Lung microvascular endothelial cell (primary cell): ENCODE results near the gene IL7R. TPM values are rescaled to one million over a fixed set of nuclear protein-coding genes. Genes with fewer than 3 reads are reported as not detected.
"Not testable (repeated sequence)": the region's sequence is repeated elsewhere in the genome, so short reads cannot be mapped to it uniquely, and the experiment has no call there.

Experiments
- DNase-seq, 2 donors: peaks; one replicate each; pipeline versions ENCODE4 v3.0.0 to v3.0.0-alpha.2; 2010; ENCODE audit warnings: low read depth in 2 of 2
- total RNA-seq: library from RNA; depleted of rRNA; stranded (reverse); fragments of >200 nt; gene quantifications from 2 replicates; pipeline ENCODE4 v1.2.1, GENCODE V29; 2014

The IL7R gene
- total RNA-seq, 1 donor from 2014 or later: under 0.01 TPM

GRCh38 chr5:35838370-35839042 is 18.2 kb upstream of the IL7R start:
- DNase-seq: no peak

- DNase-seq: no peak
These were observed 13.8 kb upstream of the IL7R start for GRCh38 chr5:35842856-35843255.

- not testable (repeated sequence) for DNase-seq
These were observed 11.2 kb upstream of the IL7R start for GRCh38 chr5:35845508-35845907.

- DNase-seq: no peak
These were observed 9.2 kb upstream of the IL7R start for GRCh38 chr5:35847491-35847890.

GRCh38 chr5:35847961-35848360 is 8.7 kb upstream of the IL7R start:
- DNase-seq: no peak

- DNase-seq: no peak
These were observed 6.8 kb upstream of the IL7R start for GRCh38 chr5:35849860-35850259.

GRCh38 chr5:35850967-35851680 is 5.6 kb upstream of the IL7R start:
- peak in 1 of 2 donors; percentile 42 for DNase-seq

- DNase-seq: peak in 1 of 2 donors; percentile 49
These were observed 4.5 kb upstream of the IL7R start for GRCh38 chr5:35852084-35852734.

- no peak for DNase-seq
These were observed 3.9 kb upstream of the IL7R start for GRCh38 chr5:35852773-35853172.

- no peak for DNase-seq
These were observed 3.1 kb upstream of the IL7R start for GRCh38 chr5:35853631-35854030.

- no peak for DNase-seq
These were observed 2.4 kb upstream of the IL7R start for GRCh38 chr5:35854248-35854647.

- DNase-seq: no peak
These were observed 1.5 kb upstream of the IL7R start for GRCh38 chr5:35855187-35855586.

GRCh38 chr5:35856186-35856764 is 416 bp upstream of the IL7R start:
- not testable (repeated sequence) for DNase-seq

GRCh38 chr5:35857606-35858205 is 1.0 kb downstream of the IL7R start:
- DNase-seq: peak; percentile 71 to 90

GRCh38 chr5:35859101-35859661 is 2.5 kb downstream of the IL7R start:
- peak; percentile 15 to 54 for DNase-seq

- DNase-seq: no peak
These were observed 4.0 kb downstream of the IL7R start for GRCh38 chr5:35860686-35861085.

GRCh38 chr5:35861718-35862117 is 5.0 kb downstream of the IL7R start:
- DNase-seq: peak in 1 of 2 donors; percentile 27

- no peak for DNase-seq
These were observed 5.4 kb downstream of the IL7R start for GRCh38 chr5:35862126-35862525.

GRCh38 chr5:35863159-35863558 is 6.5 kb downstream of the IL7R start:
- DNase-seq: no peak

- DNase-seq: no peak
These were observed 11.3 kb downstream of the IL7R start for GRCh38 chr5:35867998-35868397.

GRCh38 chr5:35869685-35870277 is 13.1 kb downstream of the IL7R start:
- no peak for DNase-seq
